Dedifferentiated amniotic fluid mesenchymal stem cell (primary cell): ENCODE results near the gene CHMP4A.
A peak's percentile ranks its signal among the peaks of the same experiment; 100 is the strongest.
"Not testable (repeated sequence)": the region's sequence is repeated elsewhere in the genome, so short reads cannot be mapped to it uniquely, and the experiment has no call there.

Experiments used
- DNase-seq: peaks from one replicate; pipeline ENCODE4 v3.0.0-alpha.2; 2016; ENCODE audit errors: extremely low spot score

The CHMP4A gene

DNA sequence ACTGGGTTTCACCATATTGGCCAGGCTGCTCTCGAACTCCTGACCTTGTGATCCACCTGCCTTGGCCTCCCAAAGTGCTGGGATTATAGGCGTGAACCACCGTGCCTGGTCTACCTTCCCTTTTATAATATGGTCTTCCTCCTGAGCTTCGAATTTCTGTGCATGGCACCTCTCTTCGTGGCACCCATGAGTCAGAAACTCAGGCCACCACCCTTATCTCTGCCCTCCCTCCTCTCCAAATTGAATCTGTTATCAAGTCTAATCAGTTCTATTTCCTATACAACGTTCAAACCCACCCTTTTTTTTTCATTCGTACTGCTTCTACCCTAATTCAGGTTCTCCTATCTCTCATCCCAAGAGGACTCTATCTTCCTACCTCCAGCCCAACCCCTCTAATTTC, 34.1 kb upstream of the CHMP4A start:
- no peak for DNase-seq

DNA sequence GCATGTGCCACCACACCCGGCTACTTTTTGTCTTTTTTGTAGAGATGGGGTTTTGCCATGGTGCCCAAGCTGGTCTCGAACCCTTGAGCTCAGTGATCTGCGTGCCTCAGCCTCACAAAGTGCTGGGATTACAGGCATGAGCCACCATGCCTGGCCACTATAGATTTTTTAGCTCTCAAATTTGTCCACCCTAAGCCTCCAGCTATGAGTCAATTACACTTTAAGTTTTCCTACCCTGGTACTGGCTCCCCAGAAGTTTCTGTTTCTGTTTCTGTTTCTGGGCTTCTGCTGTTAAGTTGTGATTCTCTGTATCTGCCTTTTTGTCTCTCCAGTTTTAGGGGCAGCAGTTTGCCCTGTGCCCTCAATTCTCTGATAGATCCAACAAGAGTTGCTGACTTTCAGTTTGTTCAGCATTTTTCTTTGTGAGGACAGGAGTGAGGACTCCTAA, 33.5 kb upstream of the CHMP4A start:
- DNase-seq: peak; percentile 39

DNA sequence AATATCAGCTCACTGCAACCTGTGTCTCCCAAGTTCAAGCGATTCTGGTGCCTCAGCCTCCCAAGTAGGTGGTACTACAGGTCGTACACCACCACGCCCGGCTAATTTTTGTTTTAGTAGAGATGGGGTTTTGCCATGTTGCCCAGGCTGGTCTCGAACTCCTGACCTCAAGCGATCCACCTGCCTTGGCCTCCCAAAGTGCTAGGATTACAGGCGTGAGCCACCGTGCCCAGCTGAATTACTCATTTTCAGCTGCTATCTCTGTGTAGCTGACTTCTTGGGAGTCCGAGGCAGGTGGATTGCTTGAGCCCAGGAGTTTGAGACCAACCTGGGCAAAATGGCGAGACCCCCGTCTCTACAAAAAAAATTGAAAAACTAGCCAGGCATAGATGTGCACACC, 32.1 kb upstream of the CHMP4A start:
- DNase-seq: not testable (repeated sequence)

DNA sequence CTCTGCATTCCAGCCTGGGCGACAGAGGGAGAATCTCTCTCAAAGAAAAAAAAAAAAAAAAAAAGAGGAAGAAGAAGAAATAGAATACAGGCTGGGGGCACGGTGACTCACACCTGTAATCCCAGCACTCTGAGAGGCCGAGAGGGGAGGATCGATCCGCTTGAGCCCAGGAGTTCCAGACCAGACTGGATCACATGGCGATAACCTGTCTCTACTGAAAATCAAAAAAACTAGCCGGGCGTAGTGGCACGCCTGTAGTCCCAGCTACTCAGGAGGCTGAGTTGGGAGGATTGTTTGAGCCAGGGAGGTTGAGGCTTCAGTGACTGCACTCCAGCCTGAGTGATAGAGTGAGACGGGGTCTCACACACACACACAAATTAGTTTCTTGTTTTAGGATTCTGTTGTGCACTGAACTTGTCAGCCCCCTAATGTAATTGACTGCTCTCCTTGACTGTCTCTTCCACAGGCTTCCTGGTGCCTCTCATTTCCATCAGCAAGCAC, 30.1 kb upstream of the CHMP4A start:
- no peak for DNase-seq

DNA sequence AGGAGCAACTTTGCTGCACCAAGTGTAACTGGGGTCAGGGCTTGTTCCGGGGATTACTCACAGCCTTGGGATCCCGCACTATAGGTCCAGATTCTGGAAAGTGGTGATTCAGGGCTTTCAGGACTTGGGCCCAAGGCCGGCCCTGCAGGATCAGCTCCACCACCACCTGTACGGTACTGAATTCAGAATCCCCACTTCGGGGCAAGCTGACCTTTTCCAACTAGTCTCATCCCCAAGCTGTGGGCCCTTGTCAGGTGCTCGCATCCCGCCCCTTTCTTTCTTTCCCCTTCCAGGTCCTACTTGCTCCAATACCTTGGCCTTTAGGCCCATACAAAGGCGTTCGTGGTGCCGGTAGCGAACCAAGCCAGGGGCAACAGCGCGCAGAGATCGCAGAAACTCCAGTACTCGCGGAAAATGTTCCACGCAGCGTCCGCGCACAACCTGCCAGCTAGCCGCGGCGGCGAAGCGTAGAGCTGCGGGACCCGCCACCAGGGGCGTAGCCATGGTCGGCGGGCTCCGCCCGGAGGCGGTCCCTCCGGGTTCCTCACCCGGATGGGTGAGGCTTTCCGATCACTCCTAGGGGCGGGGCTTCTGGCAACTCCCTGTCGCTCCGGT, 28.6 kb upstream of the CHMP4A start:
- DNase-seq: peak; percentile 90

DNA sequence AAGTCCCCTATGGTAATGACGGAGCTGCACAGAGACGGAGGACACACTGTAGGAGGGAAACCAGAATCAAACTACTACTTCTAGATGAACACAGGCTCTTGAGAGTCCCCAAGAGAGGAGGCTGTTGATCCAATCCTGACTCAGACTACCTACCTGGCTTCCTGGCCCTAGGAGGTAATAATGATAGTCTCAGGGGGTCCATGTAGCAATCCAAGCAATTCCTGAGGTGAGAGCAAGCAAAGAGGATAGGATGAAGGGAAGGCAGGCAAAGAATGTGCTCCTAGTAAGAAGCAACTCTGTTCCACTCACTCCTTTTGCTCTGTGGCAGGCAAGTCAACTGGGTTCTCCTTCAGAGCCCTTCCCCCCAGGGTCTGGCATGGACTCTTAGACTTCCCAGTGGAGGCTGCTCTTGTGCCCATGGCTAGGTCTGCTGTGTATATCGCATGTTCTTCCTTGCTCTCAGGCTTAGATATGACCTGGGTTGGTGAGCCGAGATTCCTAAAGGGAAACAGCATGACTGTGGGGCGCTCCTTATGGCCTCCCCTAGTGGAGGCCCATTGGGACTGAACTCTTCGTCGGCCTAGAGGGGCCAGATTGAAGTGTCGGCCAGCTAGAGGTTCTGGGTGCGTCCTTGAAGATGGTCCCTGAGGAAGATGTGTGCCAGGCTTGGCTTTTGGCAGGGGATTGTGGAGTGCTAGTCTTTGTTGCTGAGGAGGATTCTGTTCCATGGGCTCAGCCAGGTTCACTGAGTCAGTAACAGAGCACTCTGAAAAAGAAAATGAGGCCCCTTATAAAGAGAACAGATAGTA, 27.0 kb upstream of the CHMP4A start:
- DNase-seq: no peak

DNA sequence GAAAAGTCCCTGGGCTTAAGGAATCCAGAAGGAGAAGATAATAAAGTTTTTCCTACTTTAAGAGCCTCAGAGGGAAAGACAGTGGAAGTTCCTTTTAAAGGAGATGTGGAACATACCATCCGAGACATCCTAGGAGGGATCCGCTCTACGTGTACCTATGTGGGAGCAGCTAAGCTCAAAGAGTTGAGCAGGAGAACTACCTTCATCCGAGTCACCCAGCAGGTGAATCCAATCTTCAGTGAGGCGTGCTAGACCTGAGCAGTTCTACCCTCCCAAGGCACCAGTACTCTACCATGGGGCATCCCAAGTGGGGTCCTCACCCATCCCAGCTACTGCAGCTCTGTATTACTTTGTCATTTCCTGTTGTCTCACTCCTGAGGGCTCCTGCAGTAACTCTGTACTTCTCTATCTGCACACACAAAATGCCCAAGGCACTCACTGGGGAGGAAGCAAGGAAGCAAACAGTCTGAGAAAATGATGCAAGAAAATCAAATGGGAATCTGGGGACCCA, 25.3 kb upstream of the CHMP4A start:
- no peak for DNase-seq

DNA sequence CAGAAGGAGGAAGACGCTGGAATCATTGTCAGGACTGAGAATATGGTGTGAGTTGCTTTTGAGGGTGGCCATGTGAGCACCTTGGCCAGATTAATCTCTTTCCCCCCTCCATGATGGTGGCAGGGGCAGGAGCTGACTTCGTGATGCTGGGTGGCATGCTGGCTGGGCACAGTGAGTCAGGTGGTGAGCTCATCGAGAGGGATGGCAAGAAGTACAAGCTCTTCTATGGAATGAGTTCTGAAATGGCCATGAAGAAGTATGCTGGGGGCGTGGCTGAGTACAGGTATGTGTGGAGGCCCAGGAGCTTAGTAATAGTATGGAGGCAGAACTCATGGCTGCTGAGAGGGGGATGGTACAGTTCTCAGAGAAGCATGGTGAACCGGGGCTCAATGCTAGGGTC, 24.8 kb upstream of the CHMP4A start:
- no peak for DNase-seq

DNA sequence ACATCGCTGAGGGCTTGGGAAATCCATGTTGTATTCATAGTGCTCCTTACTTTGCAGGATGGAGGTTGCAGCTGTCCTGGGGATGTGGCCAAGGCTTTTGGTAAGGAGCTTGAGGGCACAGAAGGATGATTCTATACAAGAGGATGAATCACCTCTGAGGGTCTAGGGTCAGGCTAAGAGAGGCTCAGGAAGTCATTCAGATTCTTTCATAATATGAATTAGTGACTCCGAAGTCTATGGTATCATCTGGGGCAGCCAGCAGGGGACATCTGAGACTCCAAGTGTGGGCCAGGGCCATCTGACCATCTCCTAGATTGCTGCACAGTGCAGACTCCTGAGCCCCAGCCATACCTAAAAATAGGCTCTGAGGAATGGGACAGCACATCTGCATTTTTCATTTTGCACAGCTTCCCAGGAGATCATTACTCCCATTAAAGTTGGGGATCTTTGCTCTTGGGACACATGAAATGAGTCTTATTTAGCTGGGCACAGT, 24.2 kb upstream of the CHMP4A start:
- DNase-seq: no peak

DNA sequence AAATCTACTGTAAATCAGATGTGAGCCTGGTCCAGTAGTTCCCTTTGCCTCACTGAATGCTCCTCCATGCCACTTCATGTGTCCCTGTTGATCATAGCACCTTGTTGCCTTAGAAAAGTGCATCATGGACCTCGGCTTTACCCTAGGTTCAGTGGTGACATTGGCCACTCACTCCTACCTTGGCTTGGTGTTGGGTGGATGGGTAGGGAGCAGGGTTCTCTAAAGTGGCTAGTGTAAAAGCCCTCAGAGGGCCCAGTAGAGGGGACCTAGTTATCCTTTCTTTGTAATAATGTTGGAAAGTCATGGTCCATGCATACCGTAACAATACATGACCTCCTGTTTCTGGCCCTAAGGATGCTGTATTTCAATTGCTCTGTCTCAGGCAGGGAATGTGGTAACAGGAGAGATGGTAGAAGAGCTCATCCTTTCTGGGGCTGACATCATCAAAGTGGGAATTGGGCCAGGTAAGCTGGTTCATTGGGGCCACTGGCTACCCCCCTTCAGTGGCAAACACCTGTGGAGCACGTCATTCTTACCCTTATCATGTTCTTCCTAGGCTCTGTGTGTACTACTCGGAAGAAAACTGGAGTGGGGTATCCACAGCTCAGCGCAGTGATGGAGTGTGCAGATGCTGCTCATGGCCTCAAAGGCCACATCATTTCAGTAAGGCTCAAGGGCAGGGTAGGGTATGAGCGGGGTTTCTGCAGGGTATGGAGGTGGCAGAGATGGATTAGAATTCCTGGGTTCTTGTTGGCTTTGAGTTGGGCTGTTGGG, 23.6 kb upstream of the CHMP4A start:
- DNase-seq: no peak

DNA sequence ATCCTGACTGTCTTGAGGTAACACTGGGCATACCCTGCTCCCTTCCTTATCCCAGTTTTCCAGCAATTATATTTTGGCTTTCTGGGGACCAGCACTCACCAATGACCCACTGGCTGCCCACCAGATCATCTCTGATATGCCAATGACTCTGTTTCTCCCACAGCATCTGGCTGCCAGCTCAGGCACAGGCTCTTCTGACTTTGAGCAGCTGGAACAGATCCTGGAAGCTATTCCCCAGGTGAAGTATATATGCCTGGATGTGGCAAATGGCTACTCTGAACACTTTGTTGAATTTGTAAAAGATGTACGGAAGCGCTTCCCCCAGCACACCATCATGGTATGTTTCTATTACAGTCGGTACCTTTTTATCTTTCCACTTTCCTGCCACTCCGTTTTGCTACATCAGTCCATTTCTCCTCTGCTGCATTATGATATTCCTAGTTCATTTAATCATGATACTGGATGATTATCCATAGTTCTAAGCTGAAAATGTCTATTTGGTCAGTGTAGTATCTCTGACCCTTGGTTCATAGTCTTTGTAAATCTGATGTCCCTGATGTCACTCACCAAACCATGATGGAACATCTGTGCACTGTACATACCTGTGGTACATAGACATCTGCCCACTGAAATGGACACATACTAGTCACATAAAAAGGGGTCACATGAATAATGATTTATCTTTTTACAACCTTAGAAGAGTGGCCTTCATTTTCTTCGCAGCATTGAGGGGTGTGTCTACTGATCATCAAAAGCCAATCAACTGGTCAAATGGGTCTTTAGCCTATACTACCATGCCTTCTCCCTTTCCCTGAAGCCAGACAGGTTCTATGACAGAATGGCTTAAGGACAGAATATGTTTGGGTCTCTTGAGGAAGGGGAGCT, 22.8 kb upstream of the CHMP4A start:
- DNase-seq: no peak

DNA sequence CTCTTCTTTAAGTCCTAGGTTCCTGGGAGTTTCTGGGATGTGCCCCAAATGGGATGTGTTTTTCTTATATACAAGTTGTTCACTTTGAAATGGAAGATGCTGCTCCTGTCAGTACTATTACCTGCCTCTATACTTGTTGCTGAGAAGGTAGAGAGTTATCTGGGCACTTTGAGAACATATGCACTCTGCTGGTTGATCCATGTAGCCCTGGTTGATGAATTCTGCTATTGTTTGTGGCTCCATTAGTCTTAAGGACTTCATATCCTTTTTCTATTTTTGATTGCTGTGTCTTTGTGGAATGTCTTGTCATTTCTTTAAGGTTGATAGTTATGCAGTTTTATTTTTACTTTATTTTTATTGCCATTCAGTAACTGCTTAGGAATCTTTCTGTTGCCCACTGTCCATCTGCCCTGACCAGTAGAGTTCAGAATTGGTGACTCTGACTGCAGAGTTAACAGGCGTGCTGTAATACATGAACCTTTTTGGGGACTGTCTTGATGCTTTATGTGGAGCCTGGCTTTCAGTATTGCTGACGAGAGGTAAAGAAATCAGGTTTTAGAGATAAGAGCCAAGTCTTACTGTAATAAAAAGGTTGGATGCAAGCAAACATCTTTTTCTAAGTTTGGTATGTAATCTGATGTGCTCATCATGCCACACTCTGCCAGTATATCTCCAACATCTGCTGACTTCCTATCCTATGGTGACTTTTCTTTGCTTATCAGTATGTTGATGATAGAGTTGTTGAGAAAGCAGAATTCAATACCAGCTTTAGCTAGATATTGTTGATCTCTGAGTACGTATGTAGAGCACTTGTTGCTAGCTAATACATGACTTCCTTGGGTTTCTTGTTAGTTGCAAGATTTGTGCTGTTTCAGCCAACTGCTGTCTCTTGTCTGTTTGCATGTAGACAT, 21.1 kb upstream of the CHMP4A start:
- DNase-seq: no peak

DNA sequence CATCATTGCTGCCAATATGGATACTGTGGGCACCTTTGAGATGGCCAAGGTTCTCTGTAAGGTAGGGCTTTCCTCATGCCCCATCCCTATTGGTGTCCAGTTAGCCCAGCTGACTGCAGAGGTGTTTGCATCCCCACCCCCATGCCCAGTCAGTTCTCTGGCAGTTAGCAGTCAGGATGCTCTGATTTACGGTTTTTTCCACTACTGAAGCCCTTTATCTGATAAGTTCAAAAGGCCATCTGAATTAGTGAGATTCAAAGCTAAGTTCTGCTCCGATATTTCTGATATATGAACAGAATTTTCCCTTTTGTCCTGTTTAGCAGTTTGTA, 20.2 kb upstream of the CHMP4A start:
- no peak for DNase-seq

DNA sequence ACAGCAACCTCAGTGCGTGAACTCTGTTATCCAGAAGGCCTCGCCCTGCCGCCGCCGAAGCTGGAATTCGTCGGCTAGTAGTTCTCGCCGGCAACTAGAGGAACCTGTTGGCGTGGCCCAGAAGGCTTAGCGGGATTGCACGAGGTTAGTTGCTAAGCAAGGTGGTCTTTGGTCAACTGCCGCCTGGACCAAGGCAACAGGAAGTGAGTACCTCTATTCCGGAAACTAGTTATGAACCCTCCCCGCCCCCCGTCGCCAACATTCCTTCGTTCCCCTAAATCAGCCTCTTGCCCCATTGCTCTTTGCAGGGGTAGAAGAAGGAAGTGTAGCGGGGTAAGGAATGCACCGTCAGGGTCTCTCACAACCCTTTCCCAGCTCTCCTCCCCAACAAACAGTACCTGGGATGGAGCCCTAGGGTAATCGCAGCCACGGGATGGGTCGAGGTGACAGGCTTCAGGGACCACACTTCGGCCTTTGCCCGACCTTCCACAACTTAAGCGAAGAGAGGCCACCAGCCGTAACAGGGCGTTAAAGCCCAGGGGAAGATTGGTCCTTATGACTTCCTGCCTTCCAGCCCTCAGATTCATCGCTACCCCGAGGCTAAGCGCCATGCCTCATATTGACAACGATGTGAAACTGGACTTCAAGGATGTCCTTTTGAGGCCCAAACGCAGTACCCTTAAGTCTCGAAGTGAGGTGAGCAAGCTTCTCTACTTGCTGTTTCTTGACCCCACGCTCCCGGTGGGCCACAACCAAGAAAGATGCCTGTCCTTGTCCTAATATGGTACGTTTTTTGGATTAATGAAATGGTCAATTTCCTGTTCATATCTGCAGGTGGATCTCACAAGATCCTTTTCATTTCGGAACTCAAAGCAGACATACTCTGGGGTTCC, 19.6 kb upstream of the CHMP4A start, which contains the start of gene GMPR2:
Gene GMPR2 (plus strand): TSS at position 285 of the 893 bp plus-strand sequence. CDS start 325 bp downstream, at position 610.
- no peak for DNase-seq

DNA sequence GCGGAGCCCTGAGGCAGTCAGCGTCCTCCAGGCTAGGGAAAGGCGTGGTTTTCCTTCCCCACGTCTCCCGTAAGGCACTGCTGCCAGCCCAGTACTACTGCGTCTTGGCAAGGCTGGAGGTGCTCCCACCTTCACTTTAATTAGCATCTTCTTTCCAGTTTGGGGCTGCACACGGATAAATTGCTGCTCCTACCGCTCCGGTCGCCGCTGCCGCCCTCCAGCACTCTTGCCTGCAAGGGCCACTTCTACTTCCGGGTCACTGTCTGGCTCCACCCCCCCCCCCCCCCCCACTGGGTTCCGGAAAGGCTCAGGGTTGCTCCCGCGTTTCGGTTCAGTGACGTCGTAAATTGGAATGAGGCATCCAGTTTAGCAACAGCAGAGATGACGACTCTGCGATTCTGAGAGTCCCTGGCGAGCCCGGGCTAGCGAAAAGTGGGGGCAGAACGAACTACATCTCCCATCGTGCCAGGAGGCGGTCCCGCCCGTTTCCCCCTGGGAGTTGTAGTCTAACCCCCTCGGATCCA, 18.9 kb upstream of the CHMP4A start, which contains the start of gene NEDD8:
Gene NEDD8 (minus strand): TSS at position 247 of the 524 bp plus-strand sequence. CDS start 100 bp downstream, at position 147.
- DNase-seq: peak; percentile 84

DNA sequence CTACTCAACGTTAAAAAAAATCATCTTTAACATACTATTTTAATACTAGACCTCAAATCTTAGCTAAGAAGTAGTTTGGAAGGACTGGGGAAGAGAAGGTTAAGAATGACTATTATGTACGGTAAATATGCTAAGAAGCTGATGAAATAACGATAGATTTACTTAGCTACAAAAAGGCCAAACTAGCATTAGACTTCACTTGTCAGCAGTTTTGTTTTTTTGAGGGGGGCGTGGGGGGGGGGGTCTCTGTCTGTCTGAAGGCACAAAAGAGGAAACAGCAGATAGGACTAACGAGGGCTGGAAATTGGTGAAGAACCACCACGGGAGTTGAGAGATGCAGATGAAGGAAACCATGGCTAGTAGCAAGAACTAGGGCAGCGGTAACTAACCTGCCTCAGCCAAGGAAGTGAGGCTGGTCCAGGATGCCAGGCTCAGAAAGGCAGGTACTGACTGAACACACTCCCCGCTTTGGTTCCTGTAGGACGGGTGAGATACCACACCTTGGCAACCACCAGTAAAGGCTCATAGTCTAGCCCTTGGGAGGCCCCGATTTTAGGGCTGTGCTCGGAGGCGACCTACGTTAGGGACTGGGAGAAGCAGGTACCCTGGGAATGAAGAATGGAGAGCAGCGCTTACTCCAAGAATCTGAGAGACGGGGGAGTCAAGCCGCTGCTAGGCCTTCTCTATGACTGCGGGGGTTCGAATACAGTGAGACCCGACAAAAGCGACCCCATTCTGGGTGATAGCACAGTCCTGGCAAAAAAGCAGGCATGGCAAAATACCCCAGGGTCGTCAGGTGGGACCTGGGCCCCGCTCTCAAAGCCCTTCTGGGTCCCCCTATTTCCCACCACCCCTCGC, 18.2 kb upstream of the CHMP4A start:
- DNase-seq: no peak

DNA sequence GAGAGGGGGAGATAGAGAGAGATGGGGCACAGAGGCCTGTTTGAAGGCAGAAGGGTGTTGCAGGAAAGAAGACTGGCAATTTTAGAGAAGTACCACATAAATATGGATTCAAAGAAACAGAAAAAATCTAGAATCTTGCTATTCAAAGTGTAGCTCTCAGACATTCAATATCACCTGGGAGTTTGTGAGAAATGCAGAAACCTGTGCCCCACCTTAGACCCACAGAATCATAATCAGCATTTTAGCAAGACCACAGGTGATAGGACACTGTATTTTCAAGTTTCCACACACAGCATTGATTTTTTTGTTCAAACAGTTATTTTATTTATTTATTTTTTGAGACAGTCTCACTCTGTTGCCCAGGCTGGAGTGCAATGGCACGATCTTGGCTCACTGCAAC, 15.6 kb upstream of the CHMP4A start:
- DNase-seq: no peak

DNA sequence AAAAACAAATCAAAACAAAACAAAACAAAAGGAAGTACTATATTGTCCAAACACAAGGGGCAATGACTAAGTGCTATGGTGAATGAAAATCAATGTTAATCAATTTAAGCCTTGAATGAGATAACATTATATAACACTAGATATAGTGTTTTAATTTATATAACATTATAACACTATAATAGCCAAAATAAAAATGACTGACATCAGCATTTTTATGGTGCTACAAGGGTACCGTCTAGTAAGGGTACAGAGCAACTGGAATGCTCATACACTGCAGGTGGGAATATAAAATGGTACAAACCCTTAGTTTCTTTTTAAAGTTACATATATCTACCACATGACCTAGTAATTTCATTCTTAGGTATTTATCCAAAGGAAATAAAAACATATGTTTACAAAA, 13.2 kb upstream of the CHMP4A start:
- no peak for DNase-seq
